Stomach (tissue), 4 donors: Measurements from ENCODE around the gene GAMT.

ENCODE experiments used
- POLR2A ChIP-seq, 4 donors: fragments of 450-650 bp; IDR thresholded peaks; one replicate each; pipeline ENCODE4 v1.6.1; 2016; ENCODE audit warnings: antibody characterized with exemption in 4 of 4, control low read depth in 2 of 4, mild to moderate bottlenecking in 1 of 4, moderate library complexity in 1 of 4
- TF ChIP-seq, protein P1 (sequence below), 7 experiments: fragments of 450-650 bp in 4 of 7; fragments of 200-600 bp in 3 of 7; sonication (generic) in 3 of 7; IDR thresholded peaks; one replicate each; pipeline ENCODE4 v1.5.1; 2016 to 2019; ENCODE audit warnings: antibody characterized with exemption in 7 of 7, control low read depth in 2 of 7, mild to moderate bottlenecking in 1 of 7

GRCh38 chr19:1379126-1379905 is 22.0 kb downstream of the GAMT start:
- TF ChIP-seq, protein P1, sequence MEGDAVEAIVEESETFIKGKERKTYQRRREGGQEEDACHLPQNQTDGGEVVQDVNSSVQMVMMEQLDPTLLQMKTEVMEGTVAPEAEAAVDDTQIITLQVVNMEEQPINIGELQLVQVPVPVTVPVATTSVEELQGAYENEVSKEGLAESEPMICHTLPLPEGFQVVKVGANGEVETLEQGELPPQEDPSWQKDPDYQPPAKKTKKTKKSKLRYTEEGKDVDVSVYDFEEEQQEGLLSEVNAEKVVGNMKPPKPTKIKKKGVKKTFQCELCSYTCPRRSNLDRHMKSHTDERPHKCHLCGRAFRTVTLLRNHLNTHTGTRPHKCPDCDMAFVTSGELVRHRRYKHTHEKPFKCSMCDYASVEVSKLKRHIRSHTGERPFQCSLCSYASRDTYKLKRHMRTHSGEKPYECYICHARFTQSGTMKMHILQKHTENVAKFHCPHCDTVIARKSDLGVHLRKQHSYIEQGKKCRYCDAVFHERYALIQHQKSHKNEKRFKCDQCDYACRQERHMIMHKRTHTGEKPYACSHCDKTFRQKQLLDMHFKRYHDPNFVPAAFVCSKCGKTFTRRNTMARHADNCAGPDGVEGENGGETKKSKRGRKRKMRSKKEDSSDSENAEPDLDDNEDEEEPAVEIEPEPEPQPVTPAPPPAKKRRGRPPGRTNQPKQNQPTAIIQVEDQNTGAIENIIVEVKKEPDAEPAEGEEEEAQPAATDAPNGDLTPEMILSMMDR (IDR thresholded peaks at IDR 0.05) = no peak
- no peak for TF ChIP-seq POLR2A (IDR thresholded peaks at IDR 0.05)
